CD8-positive, alpha-beta memory T cell (primary cell): Measurements from ENCODE around the gene COL19A1. TPM values are rescaled to one million over a fixed set of nuclear protein-coding genes. Genes with fewer than 3 reads are reported as not detected.

ENCODE experiments used
- CTCF ChIA-PET: fragments of 350-600 bp; sonication (Branson Sonifier 250); formaldehyde crosslinking; loops from one replicate; lab custom pipeline; 2021; ENCODE audit warnings: antibody characterized with exemption; lab: Charles Lee
- POLR2A ChIA-PET: fragments of 350-600 bp; sonication (Branson Sonifier 250); formaldehyde crosslinking; loops from one replicate; lab custom pipeline; 2021; ENCODE audit warnings: antibody characterized with exemption; lab: Charles Lee
- DNase-seq, 5 donors: peaks; one replicate each; pipeline versions ENCODE4 v3.0.0 to v3.0.0-alpha.2; 2020 to 2022; ENCODE audit warnings: mixed read lengths in 1 of 5
- H3K27ac ChIP-seq: one replicate; pipeline ENCODE4 v1.7.0; 2013; ENCODE audit warnings: low read depth, mild to moderate bottlenecking, low read length, moderate library complexity
- H3K27me3 ChIP-seq: 2 replicates; pipeline ENCODE4 v1.7.0; 2013; ENCODE audit warnings: low read length, mild to moderate bottlenecking; ENCODE audit not compliant: insufficient read depth, poor library complexity, severe bottlenecking
- H3K36me3 ChIP-seq: 2 replicates; pipeline ENCODE4 v1.7.0; 2013; ENCODE audit warnings: mild to moderate bottlenecking, low read length, moderate library complexity; ENCODE audit not compliant: insufficient read depth
- H3K4me1 ChIP-seq: 2 replicates; pipeline ENCODE4 v1.7.0; 2013; ENCODE audit warnings: mild to moderate bottlenecking, low read length, moderate library complexity; ENCODE audit not compliant: insufficient read depth
- H3K4me3 ChIP-seq: 2 replicates; pipeline ENCODE4 v1.7.0; 2013; ENCODE audit warnings: mild to moderate bottlenecking, low read length
- H3K9me3 ChIP-seq: 2 replicates; pipeline ENCODE4 v1.7.0; 2013; ENCODE audit warnings: mild to moderate bottlenecking, low read length
- H3K27ac Mint-ChIP-seq, 8 donors: one replicate each; pipeline ENCODE4 v1.8.0; 2020 to 2021; ENCODE audit warnings: mixed read lengths in 8 of 8, mild to moderate bottlenecking in 6 of 8, inconsistent platforms in 3 of 8, moderate library complexity in 3 of 8
- H3K27me3 Mint-ChIP-seq, 2 donors: one replicate each; pipeline ENCODE4 v1.8.0; 2020 to 2021; ENCODE audit warnings: mixed read lengths in 2 of 2, mild to moderate bottlenecking in 1 of 2, moderate library complexity in 1 of 2
- H3K36me3 Mint-ChIP-seq, 3 donors: one replicate each; pipeline ENCODE4 v1.8.0; 2020 to 2021; ENCODE audit warnings: mixed read lengths in 3 of 3, inconsistent platforms in 1 of 3, mild to moderate bottlenecking in 1 of 3
- H3K4me1 Mint-ChIP-seq, 3 donors: one replicate each; pipeline ENCODE4 v1.8.0; 2020 to 2021; ENCODE audit warnings: mixed read lengths in 3 of 3, inconsistent platforms in 1 of 3, mild to moderate bottlenecking in 1 of 3
- H3K4me3 Mint-ChIP-seq, 7 donors: one replicate each; pipeline ENCODE4 v1.8.0; 2020 to 2021; ENCODE audit warnings: mixed read lengths in 7 of 7, mild to moderate bottlenecking in 6 of 7, moderate library complexity in 4 of 7, inconsistent platforms in 2 of 7
- H3K9me3 Mint-ChIP-seq, 5 donors: one replicate each; pipeline ENCODE4 v1.8.0; 2020 to 2022; ENCODE audit warnings: mixed read lengths in 5 of 5, mild to moderate bottlenecking in 3 of 5, moderate library complexity in 2 of 5, inconsistent platforms in 1 of 5
- polyA plus RNA-seq: library from polyadenylated mRNA; unstranded; fragments of 300-500 nt; fragmentation: Illumina TruSeq; gene quantifications from one replicate; pipeline ENCODE4 v1.2.3, GENCODE V29; 2021
- total RNA-seq, 2 experiments: library from RNA; stranded (reverse); gene quantifications; one replicate each; pipeline ENCODE4 v1.2.3, GENCODE V29; 2021

Gene COL19A1
- total and polyA plus RNA-seq, 3 experiments from 2014 or later, result 0.07 to 0.33 TPM; not detected in 1

DNA sequence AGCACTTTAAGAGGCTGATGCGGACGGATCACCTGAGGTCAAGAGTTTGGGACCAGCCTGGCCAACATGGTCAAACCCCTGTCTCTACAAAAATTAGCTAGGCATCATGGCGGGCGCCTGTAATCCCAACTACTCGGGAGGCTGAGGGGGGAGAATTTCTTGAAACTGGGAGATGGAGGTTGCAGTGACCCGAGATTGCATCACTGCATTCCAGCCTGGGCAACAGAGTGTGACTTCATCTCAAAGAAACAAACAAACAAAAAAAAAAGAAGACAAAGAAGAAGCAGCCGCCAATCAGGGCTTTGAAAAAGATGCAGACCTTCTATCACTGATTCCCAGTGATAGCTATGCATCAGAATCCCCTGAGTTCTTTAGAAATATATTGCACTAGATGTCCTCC lies 379.8 kb downstream of the COL19A1 start:
- Histone ChIP-seq H3K27me3 (no peaks in the 10 kb centered on the region), H3K4me3 (no peak overlapping the region), H3K9me3 (no peaks in the 10 kb centered on the region), H3K27ac (no peak overlapping the region), H3K36me3 (no peaks in the 10 kb centered on the region), H3K4me1 (no peaks in the 10 kb centered on the region)
- H3K27ac Mint-ChIP-seq, result no peak overlapping the region
- ChIA-PET POLR2A (no interaction called here), CTCF (no interaction called here)
- H3K27me3 Mint-ChIP-seq, result peaks cover 0 to 3% of the 10 kb centered on the region in 2 donors
- no peak for DNase-seq
- H3K4me3 Mint-ChIP-seq, result no peak overlapping the region
- H3K9me3 Mint-ChIP-seq, result no peaks in the 10 kb centered on the region
- no peaks in the 10 kb centered on the region for H3K36me3 Mint-ChIP-seq
- no peaks in the 10 kb centered on the region for H3K4me1 Mint-ChIP-seq

- ChIA-PET POLR2A (no interaction called here), CTCF (no interaction called here)
- Mint-ChIP-seq H3K9me3 (no peaks in the 10 kb centered on the region), H3K36me3 (no peaks in the 10 kb centered on the region), H3K27ac (no peak overlapping the region), H3K4me1 (no peaks in the 10 kb centered on the region), H3K27me3 (peaks cover 0 to 9% of the 10 kb centered on the region in 2 donors), H3K4me3 (no peak overlapping the region)
- H3K27me3 ChIP-seq, result no peaks in the 10 kb centered on the region
- no peaks in the 10 kb centered on the region for H3K9me3 ChIP-seq
- DNase-seq, result no peak
- no peaks in the 10 kb centered on the region for H3K36me3 ChIP-seq
- H3K4me1 ChIP-seq, result no peaks in the 10 kb centered on the region
- H3K4me3 ChIP-seq, result no peak overlapping the region
- no peak overlapping the region for H3K27ac ChIP-seq
Measured at GRCh38 chr6:70252604-70253003, 386.2 kb downstream of the COL19A1 start.

DNA sequence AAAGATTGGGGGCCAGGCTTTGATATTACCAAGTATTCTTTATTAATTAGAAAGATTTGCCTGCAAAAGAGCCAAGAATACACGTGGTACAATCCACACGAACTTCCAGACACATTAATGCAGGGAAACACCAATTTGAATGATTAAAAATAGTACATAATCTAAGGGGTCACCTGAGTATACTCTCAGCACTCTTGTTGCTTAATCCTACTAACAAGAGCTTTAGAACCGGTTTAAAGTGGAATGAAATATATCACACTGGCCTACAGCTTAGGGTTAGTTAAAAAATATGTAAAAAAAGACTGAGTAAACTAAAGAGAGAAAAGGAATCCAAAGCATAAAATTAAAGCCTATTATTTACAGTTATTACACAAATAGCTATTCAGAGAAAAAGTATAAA lies 387.6 kb downstream of the COL19A1 start:
- no peak overlapping the region for H3K27ac Mint-ChIP-seq
- Histone ChIP-seq H3K4me1 (no peaks in the 10 kb centered on the region), H3K27me3 (no peaks in the 10 kb centered on the region), H3K9me3 (no peaks in the 10 kb centered on the region), H3K36me3 (no peaks in the 10 kb centered on the region), H3K4me3 (no peak overlapping the region), H3K27ac (no peak overlapping the region)
- peaks cover 0 to 12% of the 10 kb centered on the region in 2 donors for H3K27me3 Mint-ChIP-seq
- ChIA-PET CTCF (no interaction called here), POLR2A (no interaction called here)
- DNase-seq, result no peak
- H3K9me3 Mint-ChIP-seq, result no peaks in the 10 kb centered on the region
- H3K36me3 Mint-ChIP-seq, result no peaks in the 10 kb centered on the region
- no peak overlapping the region for H3K4me3 Mint-ChIP-seq
- no peaks in the 10 kb centered on the region for H3K4me1 Mint-ChIP-seq

GRCh38 chr6:70254784-70255183 lies 388.4 kb downstream of the COL19A1 start:
- Histone ChIP-seq H3K27ac (no peak overlapping the region), H3K36me3 (no peaks in the 10 kb centered on the region), H3K4me1 (no peaks in the 10 kb centered on the region), H3K4me3 (no peak overlapping the region), H3K27me3 (no peaks in the 10 kb centered on the region), H3K9me3 (no peaks in the 10 kb centered on the region)
- peaks cover 0 to 4% (median 0%) of the 10 kb centered on the region in 5 donors for H3K9me3 Mint-ChIP-seq
- H3K36me3 Mint-ChIP-seq, result no peaks in the 10 kb centered on the region
- DNase-seq, result no peak
- ChIA-PET CTCF (no interaction called here), POLR2A (no interaction called here)
- H3K27ac Mint-ChIP-seq, result no peak overlapping the region
- peaks cover 0 to 16% of the 10 kb centered on the region in 2 donors for H3K27me3 Mint-ChIP-seq
- H3K4me3 Mint-ChIP-seq, result no peak overlapping the region
- H3K4me1 Mint-ChIP-seq, result no peaks in the 10 kb centered on the region

GRCh38 chr6:70257768-70258273 lies 391.5 kb downstream of the COL19A1 start:
- DNase-seq, result no peak
- H3K4me1 Mint-ChIP-seq, result no peaks in the 10 kb centered on the region
- H3K27me3 ChIP-seq, result no peaks in the 10 kb centered on the region
- no peaks in the 10 kb centered on the region for H3K4me1 ChIP-seq
- H3K36me3 ChIP-seq, result no peaks in the 10 kb centered on the region
- no peaks in the 10 kb centered on the region for H3K9me3 ChIP-seq
- POLR2A ChIA-PET, result no interaction called here
- H3K4me3 Mint-ChIP-seq, result no peak overlapping the region
- H3K9me3 Mint-ChIP-seq, result peaks cover 0 to 5% (median 0%) of the 10 kb centered on the region in 5 donors
- CTCF ChIA-PET, result no interaction called here
- H3K27me3 Mint-ChIP-seq, result peaks cover 0 to 16% of the 10 kb centered on the region in 2 donors
- no peak overlapping the region for H3K4me3 ChIP-seq
- no peak overlapping the region for H3K27ac ChIP-seq
- H3K27ac Mint-ChIP-seq, result no peak overlapping the region
- no peaks in the 10 kb centered on the region for H3K36me3 Mint-ChIP-seq

GRCh38 chr6:70258483-70258882 lies 392.1 kb downstream of the COL19A1 start:
- no peaks in the 10 kb centered on the region for H3K4me1 Mint-ChIP-seq

More at GRCh38 chr6:70258483-70258882, 392.1 kb downstream of the COL19A1 start:
- no peaks in the 10 kb centered on the region for H3K4me1 ChIP-seq
- H3K27me3 ChIP-seq, result no peaks in the 10 kb centered on the region
- ChIA-PET CTCF (no interaction called here), POLR2A (no interaction called here)
- no peak overlapping the region for H3K27ac ChIP-seq
- no peaks in the 10 kb centered on the region for H3K36me3 ChIP-seq
- no peak overlapping the region for H3K4me3 ChIP-seq
- DNase-seq, result no peak
- H3K36me3 Mint-ChIP-seq, result no peaks in the 10 kb centered on the region
- no peak overlapping the region for H3K27ac Mint-ChIP-seq
- no peaks in the 10 kb centered on the region for H3K9me3 ChIP-seq
- peaks cover 0 to 16% of the 10 kb centered on the region in 2 donors for H3K27me3 Mint-ChIP-seq
- H3K4me3 Mint-ChIP-seq, result no peak overlapping the region
- peaks cover 0 to 5% (median 0%) of the 10 kb centered on the region in 5 donors for H3K9me3 Mint-ChIP-seq

Other genes starting within 250 kb of the COL19A1 start
- gene LMBRD1, start 69.5 kb upstream of the COL19A1 start, total RNA-seq, result 10 to 100 TPM; 16.2 to 17.3 TPM
- 45.5 TPM for gene LMBRD1, start 69.5 kb upstream of the COL19A1 start, polyA plus RNA-seq